Caco-2 (cell line): ENCODE measurements around the gene ABTB1. TPM values are rescaled to one million over a fixed set of nuclear protein-coding genes. Genes with fewer than 3 reads are reported as not detected.

ENCODE experiments used
- BruUV-seq: library from RNA; stranded (reverse); fragments of 400-500 nt; replicated peaks from 2 replicates; lab custom pipeline; 2021; lab: Mats Ljungman, UMichigan
- CTCF ChIA-PET: fragments of 300-600 bp; sonication (Branson Sonifier 250); formaldehyde crosslinking; loops from one replicate; lab custom pipeline; 2022; ENCODE audit warnings: antibody characterized with exemption; lab: Charles Lee
- POLR2A ChIA-PET: fragments of 300-600 bp; sonication (Branson Sonifier 250); formaldehyde crosslinking; loops from one replicate; lab custom pipeline; 2022; ENCODE audit warnings: antibody characterized with exemption; lab: Charles Lee
- DNase-seq, 2 experiments: peaks; one replicate each; pipeline versions ENCODE4 v3.0.0 to v3.0.0-alpha.2; 2020 to 2022
- H3K27me3 ChIP-seq: replicated peaks from 2 replicates; pipeline ENCODE4 v1.6.0; 2011; ENCODE audit warnings: low read length; ENCODE audit not compliant: control insufficient read depth, insufficient read depth
- H3K36me3 ChIP-seq: 2 replicates; pipeline ENCODE4 v1.5.1; 2011; ENCODE audit warnings: low read length; ENCODE audit not compliant: control insufficient read depth, insufficient read depth
- H3K4me1 ChIP-seq: fragments of 250-450 bp; sonication (Bioruptor Pico); 2 replicates; pipeline ENCODE4 v1.5.1; 2020; ENCODE audit warnings: mild to moderate bottlenecking
- H3K4me3 ChIP-seq: 2 replicates; pipeline ENCODE4 v1.5.1; 2011; ENCODE audit warnings: low read depth, mild to moderate bottlenecking, control low read depth, low read length
- H3K9me3 ChIP-seq: fragments of 250-450 bp; sonication (Bioruptor Pico); 2 replicates; pipeline ENCODE4 v1.5.1; 2020; ENCODE audit warnings: mild to moderate bottlenecking, moderate library complexity
- H3K27ac Mint-ChIP-seq: one replicate; pipeline ENCODE4 v1.8.0; 2022; ENCODE audit warnings: mixed read lengths; ENCODE audit not compliant: unreplicated experiment
- H3K27me3 Mint-ChIP-seq: one replicate; pipeline ENCODE4 v1.8.0; 2022; ENCODE audit warnings: mixed read lengths; ENCODE audit not compliant: insufficient read depth, unreplicated experiment
- H3K36me3 Mint-ChIP-seq: one replicate; pipeline ENCODE4 v1.8.0; 2022; ENCODE audit warnings: mild to moderate bottlenecking, mixed read lengths; ENCODE audit not compliant: insufficient read depth, unreplicated experiment
- H3K4me1 Mint-ChIP-seq: one replicate; pipeline ENCODE4 v1.8.0; 2022; ENCODE audit warnings: low read depth, mixed read lengths; ENCODE audit not compliant: unreplicated experiment
- H3K4me3 Mint-ChIP-seq: one replicate; pipeline ENCODE4 v1.8.0; 2022; ENCODE audit warnings: mild to moderate bottlenecking, moderate library complexity, mixed read lengths; ENCODE audit not compliant: unreplicated experiment
- H3K9me3 Mint-ChIP-seq: one replicate; pipeline ENCODE4 v1.8.0; 2022; ENCODE audit warnings: mixed read lengths; ENCODE audit not compliant: unreplicated experiment
- intact Hi-C: fragments of 100-400 bp; cut with micrococcal nuclease; formaldehyde crosslinking; loops from one replicate; pipeline ENCODE4 v1.10.0; 2022; ENCODE audit not compliant: unreplicated experiment
- total RNA-seq: library from RNA; stranded (reverse); gene quantifications from 2 replicates; pipeline ENCODE4 v1.2.3, GENCODE V29; 2022
- TF ChIP-seq, protein P1 (sequence below), 2 experiments: fragments of 200-600 bp in 1 of 2; IDR thresholded peaks; 1 replicate in 1 of 2; 2 replicates in 1 of 2; pipeline versions ENCODE4 v1.5.1 to v1.8.0; 2011 to 2022; ENCODE audit warnings: antibody characterized with exemption in 1 of 2, control low read depth in 1 of 2, inconsistent platforms in 1 of 2, low read depth in 1 of 2, low read length in 1 of 2, mild to moderate bottlenecking in 1 of 2, moderate library complexity in 1 of 2; ENCODE audit not compliant: insufficient read depth in 1 of 2, severe bottlenecking in 1 of 2, unreplicated experiment in 1 of 2

The ABTB1 gene
- total RNA-seq, 1 experiment from 2014 or later: 6.2 TPM

DNA sequence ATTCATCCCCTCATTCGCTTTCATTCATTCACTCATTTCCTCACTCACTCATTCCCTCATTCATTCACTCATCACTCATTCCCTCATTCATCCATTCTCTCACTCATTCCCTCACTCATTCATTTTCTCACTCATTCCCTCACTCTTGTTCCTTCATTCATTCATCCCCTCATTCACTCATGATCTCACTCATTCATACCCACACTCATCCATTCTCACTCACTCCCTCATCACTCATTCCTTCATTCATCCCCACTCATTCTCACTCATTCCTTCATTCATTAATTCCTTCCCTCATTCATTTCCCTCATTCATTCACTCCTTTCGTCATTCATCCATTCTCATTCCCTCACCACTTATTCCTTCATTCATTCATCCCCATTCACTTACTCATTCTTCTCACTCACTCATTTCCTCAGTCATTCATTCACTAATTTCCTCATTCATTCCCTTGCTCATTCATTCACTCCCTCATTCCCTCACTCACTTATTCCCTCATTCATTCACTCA lies 14.5 kb downstream of the ABTB1 start:
- DNase-seq: no peak
- CTCF ChIA-PET: no interaction called here
- Histone ChIP-seq H3K4me1 (peaks cover 27% of the 10 kb centered on the region), H3K9me3 (no peaks in the 10 kb centered on the region), H3K36me3 (no peaks in the 10 kb centered on the region), H3K4me3 (no peak overlapping the region), H3K27me3 (no peaks in the 10 kb centered on the region)
- BruUV-seq: no TSS peak
- no peaks in the 10 kb centered on the region for H3K9me3 Mint-ChIP-seq
- no peak overlapping the region for H3K27ac Mint-ChIP-seq
- no peaks in the 10 kb centered on the region for H3K36me3 Mint-ChIP-seq
- no peak overlapping the region for H3K4me3 Mint-ChIP-seq
- intact Hi-C loops: no loop called here
- POLR2A ChIA-PET: no interaction called here
- H3K4me1 Mint-ChIP-seq: no peaks in the 10 kb centered on the region
- TF ChIP-seq, protein P1, sequence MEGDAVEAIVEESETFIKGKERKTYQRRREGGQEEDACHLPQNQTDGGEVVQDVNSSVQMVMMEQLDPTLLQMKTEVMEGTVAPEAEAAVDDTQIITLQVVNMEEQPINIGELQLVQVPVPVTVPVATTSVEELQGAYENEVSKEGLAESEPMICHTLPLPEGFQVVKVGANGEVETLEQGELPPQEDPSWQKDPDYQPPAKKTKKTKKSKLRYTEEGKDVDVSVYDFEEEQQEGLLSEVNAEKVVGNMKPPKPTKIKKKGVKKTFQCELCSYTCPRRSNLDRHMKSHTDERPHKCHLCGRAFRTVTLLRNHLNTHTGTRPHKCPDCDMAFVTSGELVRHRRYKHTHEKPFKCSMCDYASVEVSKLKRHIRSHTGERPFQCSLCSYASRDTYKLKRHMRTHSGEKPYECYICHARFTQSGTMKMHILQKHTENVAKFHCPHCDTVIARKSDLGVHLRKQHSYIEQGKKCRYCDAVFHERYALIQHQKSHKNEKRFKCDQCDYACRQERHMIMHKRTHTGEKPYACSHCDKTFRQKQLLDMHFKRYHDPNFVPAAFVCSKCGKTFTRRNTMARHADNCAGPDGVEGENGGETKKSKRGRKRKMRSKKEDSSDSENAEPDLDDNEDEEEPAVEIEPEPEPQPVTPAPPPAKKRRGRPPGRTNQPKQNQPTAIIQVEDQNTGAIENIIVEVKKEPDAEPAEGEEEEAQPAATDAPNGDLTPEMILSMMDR (IDR thresholded peaks at IDR 0.05; ENCODE audit: insufficient read depth in 1 of 2, low read depth in 1 of 2, low read length in 1 of 2, severe bottlenecking in 1 of 2, unreplicated experiment in 1 of 2): no peak
- H3K27me3 Mint-ChIP-seq: no peaks in the 10 kb centered on the region

DNA sequence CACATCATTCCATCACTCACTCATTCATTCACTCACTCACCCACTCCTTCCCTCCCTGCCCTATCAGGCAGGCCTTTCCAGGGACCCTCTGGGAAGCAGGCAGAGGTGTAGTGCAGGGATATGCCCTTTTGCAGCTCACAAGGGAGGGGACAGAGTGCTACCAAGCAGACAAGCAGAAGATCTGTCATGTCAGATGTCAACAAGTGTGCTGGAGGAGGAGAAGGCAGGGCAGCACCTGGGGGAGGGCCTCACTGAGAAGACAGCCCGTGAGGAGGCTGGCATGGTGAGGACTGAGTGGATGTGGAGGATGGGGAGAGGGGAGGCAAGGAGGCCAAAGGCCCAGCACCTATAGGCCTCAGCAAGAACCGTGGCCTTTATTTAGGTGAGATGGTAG lies 15.3 kb downstream of the ABTB1 start:
- Mint-ChIP-seq H3K4me3 (no peak overlapping the region), H3K27me3 (no peaks in the 10 kb centered on the region), H3K9me3 (no peaks in the 10 kb centered on the region), H3K4me1 (no peaks in the 10 kb centered on the region), H3K36me3 (no peaks in the 10 kb centered on the region), H3K27ac (no peak overlapping the region)
- Histone ChIP-seq H3K4me3 (no peak overlapping the region), H3K36me3 (no peaks in the 10 kb centered on the region), H3K27me3 (no peaks in the 10 kb centered on the region), H3K4me1 (peaks cover 27% of the 10 kb centered on the region), H3K9me3 (no peaks in the 10 kb centered on the region)
- TF ChIP-seq, protein P1 (IDR thresholded peaks at IDR 0.05; ENCODE audit: insufficient read depth in 1 of 2, low read depth in 1 of 2, low read length in 1 of 2, severe bottlenecking in 1 of 2, unreplicated experiment in 1 of 2): no peak
- POLR2A ChIA-PET: no interaction called here
- DNase-seq: peak in 1 of 2 experiments; percentile 16
- CTCF ChIA-PET: no interaction called here
- BruUV-seq: no TSS peak
- intact Hi-C loops: no loop called here

DNA sequence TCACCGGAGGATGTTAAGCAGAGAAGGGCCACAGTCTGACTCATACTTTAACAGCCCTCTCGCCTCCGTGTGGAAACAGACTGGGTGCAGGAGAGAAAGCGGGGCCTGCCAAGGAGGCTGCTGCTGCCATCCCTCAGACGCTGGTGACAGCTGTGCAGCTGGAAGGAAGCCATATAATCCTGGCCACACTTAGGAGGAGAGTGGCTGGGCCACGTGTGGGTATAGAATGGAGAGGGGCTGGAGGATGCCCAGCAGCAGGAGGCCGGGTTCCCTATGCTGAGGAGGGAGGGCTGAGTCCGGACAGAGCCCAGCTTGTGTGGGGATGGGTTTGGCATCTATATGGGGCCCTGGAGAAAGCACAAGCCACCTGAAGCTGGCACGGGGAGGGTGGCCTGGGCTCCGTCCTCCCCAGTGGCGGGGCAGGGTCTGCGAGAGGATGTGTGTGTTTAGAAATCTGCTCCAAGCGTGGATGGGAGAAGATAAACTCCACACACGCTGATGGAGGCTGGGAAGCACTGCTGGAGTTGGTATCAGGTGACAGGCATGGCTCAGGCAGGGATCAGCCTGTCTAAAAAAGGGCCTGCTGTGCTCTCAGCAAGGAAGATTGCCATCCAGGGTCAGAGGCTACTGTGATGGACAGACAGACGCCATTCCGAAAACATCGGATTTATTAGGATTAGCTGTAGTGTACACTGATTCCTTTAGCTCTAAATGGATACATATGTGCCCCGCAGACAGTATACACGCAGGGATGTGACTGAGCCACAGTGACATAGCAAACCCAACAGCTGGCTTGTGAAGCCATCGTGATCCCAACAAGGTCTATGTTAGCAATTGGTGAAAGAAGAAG lies 15.9 kb downstream of the ABTB1 start:
- DNase-seq: peak in 1 of 2 experiments; percentile 16
- Mint-ChIP-seq H3K36me3 (no peaks in the 10 kb centered on the region), H3K9me3 (no peaks in the 10 kb centered on the region), H3K4me3 (no peak overlapping the region), H3K4me1 (no peaks in the 10 kb centered on the region), H3K27ac (no peak overlapping the region), H3K27me3 (no peaks in the 10 kb centered on the region)
- intact Hi-C loops: no loop called here
- Histone ChIP-seq H3K36me3 (no peaks in the 10 kb centered on the region), H3K9me3 (no peaks in the 10 kb centered on the region), H3K4me3 (no peak overlapping the region), H3K4me1 (peaks cover 27% of the 10 kb centered on the region), H3K27me3 (no peaks in the 10 kb centered on the region)
- BruUV-seq: no TSS peak
- ChIA-PET POLR2A (no interaction called here), CTCF (interaction anchor here (0.5 to 0.8 kb wide), 3 partner anchors 13 to 271 kb away, joined by 3 to 6 read pairs (median 3); no protein-coding TSS in a partner anchor)
- TF ChIP-seq, protein P1 (IDR thresholded peaks at IDR 0.05; ENCODE audit: insufficient read depth in 1 of 2, low read depth in 1 of 2, low read length in 1 of 2, severe bottlenecking in 1 of 2, unreplicated experiment in 1 of 2): no peak
